A549 treated with RU486 at 1 μM for 4 hours (cell line): ENCODE data around the gene FGD6. TPM values are rescaled to one million over a fixed set of nuclear protein-coding genes. Genes with fewer than 3 reads are reported as not detected.

ENCODE experiments used
- total RNA-seq: library from RNA; stranded (reverse); fragments of 200-300 nt; extraction: Qiagen RNA extraction; gene quantifications from 5 replicates; pipeline ENCODE4 v1.2.3, GENCODE V29; 2022; ENCODE audit warnings: low read depth

The FGD6 gene
- total RNA-seq, result 12.8 to 17.5 TPM (median 16.3 TPM) in 5 replicates

DNA sequence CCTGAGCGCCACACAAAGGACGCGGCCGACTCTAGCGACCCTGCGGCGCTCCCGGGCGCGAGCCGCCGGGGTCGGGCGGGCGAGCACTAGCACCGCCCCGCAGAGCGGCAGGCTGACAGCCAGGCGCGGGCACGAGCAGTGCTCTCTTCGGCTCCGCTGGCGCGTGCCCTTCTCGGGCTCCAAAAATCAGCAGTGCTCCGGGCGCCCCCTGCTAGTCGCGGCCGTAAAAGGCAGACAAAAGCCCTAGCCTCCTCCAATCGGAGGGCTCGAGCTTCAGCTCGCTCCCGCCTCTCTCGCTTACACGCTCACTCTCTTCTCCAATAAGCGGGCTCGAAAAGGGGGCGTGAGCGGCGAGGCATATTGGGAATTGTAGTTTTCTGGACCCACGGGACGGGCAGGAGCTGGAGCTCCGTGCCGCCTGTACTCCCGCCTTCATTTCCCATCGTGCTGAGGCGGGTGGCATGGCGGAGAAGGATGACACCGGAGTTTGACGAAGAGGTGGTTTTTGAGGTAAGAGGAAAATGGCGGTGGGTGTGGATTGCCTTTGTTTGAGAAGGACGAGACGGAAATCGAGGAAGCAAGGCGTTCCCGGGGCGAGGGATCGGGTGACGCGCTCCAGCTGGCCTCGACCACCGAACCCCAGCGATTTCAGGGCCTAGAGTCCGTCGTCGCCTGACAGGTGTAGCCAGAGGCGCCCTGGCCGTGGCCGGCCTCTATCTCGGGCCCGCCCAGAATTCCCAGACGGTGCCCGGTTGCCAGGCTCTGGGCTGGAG is at the start of gene FGD6, which contains the start of gene VEZT:
FGD6 (minus strand) TSS at position 91 of the 773 bp plus-strand sequence. CDS start 227 bp downstream, outside the sequence.
VEZT (plus strand) TSS at position 431 of the 773 bp plus-strand sequence; CDS start at position 475, 44 bp downstream.

DNA sequence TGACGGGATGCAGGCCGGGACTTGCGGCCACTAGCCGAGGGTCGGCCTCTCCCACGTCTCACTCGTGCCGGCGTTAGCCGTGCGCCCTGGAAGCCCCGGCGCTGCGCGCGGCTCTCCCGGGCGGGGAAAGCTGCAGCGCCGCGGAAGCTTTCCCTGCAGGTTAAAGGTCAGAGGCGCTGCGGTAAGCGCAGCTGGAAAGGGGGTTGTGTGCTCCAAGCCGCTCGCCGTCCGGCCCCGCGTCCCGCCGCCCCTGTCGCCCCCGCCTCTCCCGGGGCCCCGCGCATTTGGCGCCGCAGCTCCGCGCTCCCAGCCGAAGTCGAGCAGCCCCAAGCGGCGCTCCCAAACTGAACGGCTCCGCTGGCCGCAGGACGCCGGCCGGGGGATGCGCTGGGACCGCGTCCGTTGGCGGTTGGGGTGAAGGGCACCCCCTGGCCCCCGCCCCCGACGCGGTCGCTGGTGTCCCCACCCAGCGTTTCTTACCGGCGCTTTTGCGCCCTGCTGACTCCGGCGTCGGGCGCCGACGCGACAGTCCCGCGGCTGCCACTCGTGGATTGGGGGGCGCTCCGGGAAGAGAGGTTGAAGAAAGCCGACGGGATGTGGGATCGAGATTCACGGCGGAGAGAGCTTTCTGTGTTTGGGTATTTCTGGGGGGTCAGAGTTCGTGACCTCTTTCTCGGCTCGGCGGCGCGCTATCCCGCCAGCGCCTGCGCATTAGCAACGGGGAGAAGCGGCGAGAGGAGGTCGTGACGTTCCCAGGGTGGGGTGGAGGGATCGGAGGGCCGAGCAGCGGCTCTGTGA is 144.2 kb downstream of the FGD6 start, which contains the start of gene NR2C1:
NR2C1 (minus strand) TSS at position 719 of the 798 bp plus-strand sequence. CDS start 6,234 bp downstream, outside the sequence.

Other genes starting within 250 kb of the FGD6 start
- 127 to 163 TPM (median 141 TPM) in 5 replicates for gene NDUFA12, start 213.8 kb downstream of the FGD6 start, total RNA-seq
- 23.0 to 32.8 TPM (median 29.5 TPM) in 5 replicates for gene NR2C1, start 143.8 kb downstream of the FGD6 start, total RNA-seq
- gene VEZT, start 340 bp upstream of the FGD6 start, total RNA-seq, result 47.8 to 76.4 TPM (median 63.6 TPM) in 5 replicates